DND-41 (cell line): ENCODE measurements around the gene METTL23.

Experiments used
- EZH2 ChIP-seq: IDR thresholded peaks from 3 replicates; pipeline ENCODE4 v1.6.1; 2012; ENCODE audit warnings: borderline replicate concordance, low read depth, mild to moderate bottlenecking, moderate library complexity, low read length, inconsistent platforms; ENCODE audit not compliant: severe bottlenecking
- TF ChIP-seq, protein P1 (sequence below): IDR thresholded peaks from 2 replicates; pipeline ENCODE4 v1.5.1; 2012; ENCODE audit warnings: borderline replicate concordance, low read length, moderate library complexity, mild to moderate bottlenecking; ENCODE audit not compliant: poor library complexity, severe bottlenecking; ENCODE audit errors: extremely low read depth

GRCh38 chr17:76783146-76783545, 56.5 kb downstream of the METTL23 start:
- TF ChIP-seq, protein P1, sequence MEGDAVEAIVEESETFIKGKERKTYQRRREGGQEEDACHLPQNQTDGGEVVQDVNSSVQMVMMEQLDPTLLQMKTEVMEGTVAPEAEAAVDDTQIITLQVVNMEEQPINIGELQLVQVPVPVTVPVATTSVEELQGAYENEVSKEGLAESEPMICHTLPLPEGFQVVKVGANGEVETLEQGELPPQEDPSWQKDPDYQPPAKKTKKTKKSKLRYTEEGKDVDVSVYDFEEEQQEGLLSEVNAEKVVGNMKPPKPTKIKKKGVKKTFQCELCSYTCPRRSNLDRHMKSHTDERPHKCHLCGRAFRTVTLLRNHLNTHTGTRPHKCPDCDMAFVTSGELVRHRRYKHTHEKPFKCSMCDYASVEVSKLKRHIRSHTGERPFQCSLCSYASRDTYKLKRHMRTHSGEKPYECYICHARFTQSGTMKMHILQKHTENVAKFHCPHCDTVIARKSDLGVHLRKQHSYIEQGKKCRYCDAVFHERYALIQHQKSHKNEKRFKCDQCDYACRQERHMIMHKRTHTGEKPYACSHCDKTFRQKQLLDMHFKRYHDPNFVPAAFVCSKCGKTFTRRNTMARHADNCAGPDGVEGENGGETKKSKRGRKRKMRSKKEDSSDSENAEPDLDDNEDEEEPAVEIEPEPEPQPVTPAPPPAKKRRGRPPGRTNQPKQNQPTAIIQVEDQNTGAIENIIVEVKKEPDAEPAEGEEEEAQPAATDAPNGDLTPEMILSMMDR = no peak
- no peak for TF ChIP-seq EZH2
